Left lung (tissue), 10 donors: ENCODE measurements around the gene PDCD6IP. TPM values are rescaled to one million over a fixed set of nuclear protein-coding genes. Genes with fewer than 3 reads are reported as not detected.
A peak's percentile ranks its signal among the peaks of the same experiment; 100 is the strongest.

ENCODE experiments used
- ATAC-seq: fragments of 200-7000 bp; cut with Tn5 transposase; one replicate; pipeline ENCODE4 v1.9.1; 2020; ENCODE audit warnings: moderate library complexity
- DNase-seq, 4 donors: peaks; one replicate each; pipeline ENCODE4 v3.0.0-alpha.2; 2013 to 2020
- H3K27ac ChIP-seq, 2 donors: fragments of 200-600 bp; sonication (generic) in 1 of 2; one replicate each; pipeline versions ENCODE4 v1.5.0 to v1.8.0; 2020 to 2021
- H3K27me3 ChIP-seq, 2 donors: fragments of 200-600 bp; sonication (generic) in 1 of 2; one replicate each; pipeline versions ENCODE4 v1.5.0 to v1.8.0; 2020 to 2021
- H3K36me3 ChIP-seq, 2 donors: fragments of 200-600 bp; sonication (generic) in 1 of 2; one replicate each; pipeline versions ENCODE4 v1.5.0 to v1.8.0; 2020 to 2021
- H3K4me1 ChIP-seq, 2 donors: fragments of 200-600 bp; one replicate each; pipeline ENCODE4 v1.8.0; 2021
- H3K4me3 ChIP-seq, 2 donors: fragments of 200-600 bp; sonication (generic) in 1 of 2; one replicate each; pipeline versions ENCODE4 v1.5.0 to v1.8.0; 2020 to 2021; ENCODE audit warnings: mild to moderate bottlenecking in 1 of 2
- H3K9me3 ChIP-seq, 2 donors: fragments of 200-600 bp; sonication (generic) in 1 of 2; one replicate each; pipeline versions ENCODE4 v1.5.0 to v1.8.0; 2020 to 2021
- intact Hi-C, 2 donors: fragments of 100-400 bp; cut with DNase I; formaldehyde crosslinking; loops; one replicate each; pipeline versions ENCODE4 v1.11.2 to v1.14.2; 2022
- polyA plus RNA-seq, 6 donors: library from polyadenylated mRNA; unstranded; fragments of 120-200 nt; gene quantifications; one replicate each; pipeline ENCODE4 v1.2.1, GENCODE V29; 2013; ENCODE audit not compliant: insufficient read length in 6 of 6
- total RNA-seq, 2 donors: library from RNA; stranded (reverse); fragmentation: NEBNext Ultra II Directional; extraction: Animal tissue kit (Norgen Biotek cat#: 25700); gene quantifications; one replicate each; pipeline ENCODE4 v1.2.1, GENCODE V29; 2021
- TF ChIP-seq, protein P1 (sequence below), 2 donors: fragments of 200-600 bp; sonication (generic) in 1 of 2; IDR thresholded peaks; one replicate each; pipeline versions ENCODE4 v1.5.0 to v1.8.0; 2021; ENCODE audit warnings: antibody characterized with exemption in 2 of 2
- donor health status: DM: no; HTN: yes; CAD: no.
- donor health status: DM: no; HTN: no; CAD: no.

The PDCD6IP gene
- total and polyA plus RNA-seq, 8 donors = 172 to 270 (median 205) TPM

DNA sequence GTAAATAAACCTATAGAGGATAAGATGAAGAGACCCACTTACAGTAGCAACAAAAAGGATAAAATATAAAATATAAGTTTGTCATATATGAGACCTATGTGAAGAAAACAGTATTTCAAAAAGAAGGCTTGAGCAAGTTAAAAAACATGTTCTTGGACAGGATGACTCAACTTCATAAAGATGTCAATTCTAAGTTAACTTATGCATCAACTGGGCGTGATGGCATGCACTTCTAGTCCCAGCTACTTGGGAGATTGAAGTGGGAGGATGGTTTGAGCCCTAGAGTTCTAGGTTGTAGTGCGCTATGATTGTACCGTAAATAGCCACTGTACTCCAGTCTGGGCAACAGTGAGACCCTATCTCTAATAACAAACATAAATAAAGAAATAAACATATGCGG is 59.7 kb downstream of the PDCD6IP start:
- H3K4me3 ChIP-seq = no peak overlapping the region
- DNase-seq (no peak), ATAC-seq (no peak)
- H3K27me3 ChIP-seq = no peaks in the 10 kb centered on the region
- no peak overlapping the region for H3K27ac ChIP-seq
- intact Hi-C loops = no loop called here
- H3K4me1 ChIP-seq = peaks cover 0 to 16% of the 10 kb centered on the region in 2 donors
- TF ChIP-seq, protein P1, sequence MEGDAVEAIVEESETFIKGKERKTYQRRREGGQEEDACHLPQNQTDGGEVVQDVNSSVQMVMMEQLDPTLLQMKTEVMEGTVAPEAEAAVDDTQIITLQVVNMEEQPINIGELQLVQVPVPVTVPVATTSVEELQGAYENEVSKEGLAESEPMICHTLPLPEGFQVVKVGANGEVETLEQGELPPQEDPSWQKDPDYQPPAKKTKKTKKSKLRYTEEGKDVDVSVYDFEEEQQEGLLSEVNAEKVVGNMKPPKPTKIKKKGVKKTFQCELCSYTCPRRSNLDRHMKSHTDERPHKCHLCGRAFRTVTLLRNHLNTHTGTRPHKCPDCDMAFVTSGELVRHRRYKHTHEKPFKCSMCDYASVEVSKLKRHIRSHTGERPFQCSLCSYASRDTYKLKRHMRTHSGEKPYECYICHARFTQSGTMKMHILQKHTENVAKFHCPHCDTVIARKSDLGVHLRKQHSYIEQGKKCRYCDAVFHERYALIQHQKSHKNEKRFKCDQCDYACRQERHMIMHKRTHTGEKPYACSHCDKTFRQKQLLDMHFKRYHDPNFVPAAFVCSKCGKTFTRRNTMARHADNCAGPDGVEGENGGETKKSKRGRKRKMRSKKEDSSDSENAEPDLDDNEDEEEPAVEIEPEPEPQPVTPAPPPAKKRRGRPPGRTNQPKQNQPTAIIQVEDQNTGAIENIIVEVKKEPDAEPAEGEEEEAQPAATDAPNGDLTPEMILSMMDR (IDR thresholded peaks at IDR 0.05) = no peak
- no peaks in the 10 kb centered on the region for H3K9me3 ChIP-seq
- H3K36me3 ChIP-seq = peaks cover 0 to 94% of the 10 kb centered on the region in 2 donors

DNA sequence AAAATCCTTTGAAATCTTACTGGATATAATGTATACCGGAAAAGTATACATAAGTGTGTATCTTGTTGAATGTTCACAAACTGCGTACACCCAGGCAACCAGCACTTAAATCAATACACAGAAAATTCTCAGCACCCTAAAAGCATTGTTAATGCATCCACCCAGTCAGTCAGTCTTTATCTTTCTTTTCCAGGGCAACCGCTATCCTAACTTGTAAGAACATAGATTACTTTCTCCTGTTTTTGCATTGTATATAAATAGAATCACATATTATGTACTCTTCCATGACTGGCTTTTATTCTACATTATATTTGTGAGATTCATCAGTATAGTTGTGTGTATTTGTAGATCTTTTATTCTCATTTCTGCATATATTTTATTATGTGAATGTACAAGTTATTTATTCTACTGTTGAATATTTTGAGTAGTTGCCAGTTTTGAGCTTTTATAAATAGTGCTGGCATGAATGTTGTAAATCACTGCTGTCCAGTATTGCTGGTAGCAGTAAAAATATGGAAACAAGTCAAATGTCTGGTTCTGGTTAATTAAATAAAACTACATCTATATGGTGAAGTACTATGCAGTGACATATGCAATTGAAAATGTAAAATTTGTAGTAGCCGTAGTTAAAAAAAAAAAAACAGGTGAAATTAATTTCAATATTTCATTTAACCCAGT is 62.1 kb downstream of the PDCD6IP start:
- no peak overlapping the region for H3K4me3 ChIP-seq
- H3K36me3 ChIP-seq = peaks cover 0 to 96% of the 10 kb centered on the region in 2 donors
- H3K27ac ChIP-seq = no peak overlapping the region
- intact Hi-C loops = no loop called here
- no peaks in the 10 kb centered on the region for H3K9me3 ChIP-seq
- peaks cover 0 to 3% of the 10 kb centered on the region in 2 donors for H3K4me1 ChIP-seq
- no peaks in the 10 kb centered on the region for H3K27me3 ChIP-seq
- DNase-seq (no peak), ATAC-seq (no peak)
- TF ChIP-seq, protein P1 (IDR thresholded peaks at IDR 0.05) = no peak

DNA sequence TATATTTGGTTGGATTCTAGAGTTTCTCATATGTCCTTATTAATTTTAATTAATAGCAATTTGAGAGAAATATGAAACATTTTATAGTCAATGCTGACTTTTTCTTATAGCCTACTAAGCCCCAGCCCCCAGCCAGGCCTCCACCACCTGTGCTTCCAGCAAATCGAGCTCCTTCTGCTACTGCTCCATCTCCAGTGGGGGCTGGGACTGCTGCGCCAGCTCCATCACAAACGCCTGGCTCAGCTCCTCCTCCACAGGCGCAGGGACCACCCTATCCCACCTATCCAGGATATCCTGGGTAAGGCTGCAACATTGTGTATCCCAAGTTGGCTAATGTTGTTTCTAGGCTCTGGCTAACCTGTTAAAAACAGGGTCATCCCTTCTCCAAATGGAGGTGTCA is 66.7 kb downstream of the PDCD6IP start:
- Histone ChIP-seq H3K4me3 (no peak overlapping the region), H3K27ac (no peak overlapping the region), H3K27me3 (no peaks in the 10 kb centered on the region), H3K36me3 (peaks cover 0 to 86% of the 10 kb centered on the region in 2 donors), H3K4me1 (no peaks in the 10 kb centered on the region), H3K9me3 (no peaks in the 10 kb centered on the region)
- TF ChIP-seq, protein P1 (IDR thresholded peaks at IDR 0.05) = no peak
- peak in 1 of 4 donors; percentile 61 for DNase-seq
- ATAC-seq = no peak
- intact Hi-C loops = no loop called here

DNA sequence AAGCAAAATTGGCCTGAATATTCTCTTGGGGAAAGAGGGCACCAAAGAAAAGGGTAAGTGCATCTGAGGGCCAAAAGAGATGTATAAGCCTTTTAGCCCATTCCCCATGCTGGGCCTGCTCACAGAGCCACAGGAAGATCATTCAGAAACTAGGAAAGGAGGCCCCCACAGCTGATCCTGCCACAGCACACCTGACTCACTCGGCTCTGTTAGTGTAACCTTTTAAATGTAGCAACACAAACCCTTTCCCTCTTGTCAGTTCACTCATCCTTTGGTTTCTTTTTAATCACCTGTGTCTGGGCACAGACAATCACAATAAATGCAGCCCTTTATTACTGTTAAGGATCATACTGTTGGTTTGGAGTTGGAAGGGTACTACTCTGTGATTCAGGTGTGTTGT is 69.9 kb downstream of the PDCD6IP start:
- DNase-seq = no peak
- Histone ChIP-seq H3K4me1 (no peaks in the 10 kb centered on the region), H3K4me3 (no peak overlapping the region), H3K9me3 (no peaks in the 10 kb centered on the region), H3K27me3 (no peaks in the 10 kb centered on the region), H3K36me3 (peaks cover 0 to 63% of the 10 kb centered on the region in 2 donors), H3K27ac (no peak overlapping the region)
- intact Hi-C loops = no loop called here
- no peak for ATAC-seq
- TF ChIP-seq, protein P1 (IDR thresholded peaks at IDR 0.05) = no peak

DNA sequence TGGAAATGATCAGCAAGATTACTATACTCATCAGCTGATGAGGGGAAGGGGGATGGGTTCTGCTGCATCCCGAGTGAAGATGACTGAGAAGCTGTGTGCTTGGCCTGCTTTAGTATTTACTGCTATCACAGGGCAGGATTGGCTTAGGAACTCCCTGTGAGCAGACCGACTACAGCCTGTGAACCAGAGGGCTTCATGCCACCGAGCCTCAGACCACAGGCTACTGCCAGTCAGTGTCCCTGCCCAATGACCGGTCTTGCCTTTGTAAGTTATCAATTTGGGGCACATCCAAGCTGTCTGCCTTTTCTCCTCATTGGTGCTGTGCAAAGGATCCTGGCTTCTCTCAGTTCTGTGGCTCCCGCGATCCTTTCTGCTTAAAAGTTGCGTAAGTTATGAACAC is 71.5 kb downstream of the PDCD6IP start:
- Histone ChIP-seq H3K36me3 (peaks cover 0 to 46% of the 10 kb centered on the region in 2 donors), H3K4me1 (no peaks in the 10 kb centered on the region), H3K9me3 (no peaks in the 10 kb centered on the region), H3K4me3 (no peak overlapping the region), H3K27ac (no peak overlapping the region), H3K27me3 (no peaks in the 10 kb centered on the region)
- ATAC-seq (no peak), DNase-seq (no peak)
- TF ChIP-seq, protein P1 (IDR thresholded peaks at IDR 0.05) = no peak
- intact Hi-C loops = no loop called here
